MM.1S (cell line): ENCODE data around the gene NTRK1.

Experiments
- EZH2 ChIP-seq: fragments of 300-600 bp; sonication (generic); optimal IDR thresholded peaks from 2 replicates; pipeline ENCODE3; 2017; ENCODE audit warnings: low read depth, mild to moderate bottlenecking, antibody characterized with exemption, low read length, mixed read lengths
- EZH2phosphoT487 ChIP-seq: fragments of 300-600 bp; sonication (generic); IDR thresholded peaks from 2 replicates; pipeline ENCODE4 v1.6.1; 2018; ENCODE audit warnings: antibody characterized with exemption, low read length
- TF ChIP-seq, protein P1 (sequence below): fragments of 300-600 bp; sonication (generic); IDR thresholded peaks from 2 replicates; pipeline ENCODE4 v1.5.1; 2016; ENCODE audit warnings: antibody characterized with exemption, low read length, mixed read lengths

DNA sequence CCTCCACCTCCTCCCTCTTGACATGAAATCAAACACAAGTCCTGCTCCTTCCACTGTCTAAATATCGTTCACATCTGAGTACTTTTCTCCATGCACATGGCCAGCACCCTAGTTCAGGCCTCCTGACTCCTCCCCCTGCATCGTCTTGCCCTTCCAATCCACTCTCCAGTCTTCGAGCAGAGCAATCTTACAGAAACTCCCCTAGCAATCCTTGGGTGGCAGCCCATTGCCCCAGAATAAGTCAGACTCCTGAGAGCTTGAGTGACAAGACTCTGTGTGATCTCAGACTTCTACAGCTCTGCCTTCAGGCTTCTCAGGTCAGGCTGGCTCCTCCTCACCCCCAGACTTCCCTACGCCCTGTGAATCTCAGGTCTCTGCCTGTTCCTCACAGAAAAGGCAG, 49.5 kb upstream of the NTRK1 start:
- TF ChIP-seq, protein P1, sequence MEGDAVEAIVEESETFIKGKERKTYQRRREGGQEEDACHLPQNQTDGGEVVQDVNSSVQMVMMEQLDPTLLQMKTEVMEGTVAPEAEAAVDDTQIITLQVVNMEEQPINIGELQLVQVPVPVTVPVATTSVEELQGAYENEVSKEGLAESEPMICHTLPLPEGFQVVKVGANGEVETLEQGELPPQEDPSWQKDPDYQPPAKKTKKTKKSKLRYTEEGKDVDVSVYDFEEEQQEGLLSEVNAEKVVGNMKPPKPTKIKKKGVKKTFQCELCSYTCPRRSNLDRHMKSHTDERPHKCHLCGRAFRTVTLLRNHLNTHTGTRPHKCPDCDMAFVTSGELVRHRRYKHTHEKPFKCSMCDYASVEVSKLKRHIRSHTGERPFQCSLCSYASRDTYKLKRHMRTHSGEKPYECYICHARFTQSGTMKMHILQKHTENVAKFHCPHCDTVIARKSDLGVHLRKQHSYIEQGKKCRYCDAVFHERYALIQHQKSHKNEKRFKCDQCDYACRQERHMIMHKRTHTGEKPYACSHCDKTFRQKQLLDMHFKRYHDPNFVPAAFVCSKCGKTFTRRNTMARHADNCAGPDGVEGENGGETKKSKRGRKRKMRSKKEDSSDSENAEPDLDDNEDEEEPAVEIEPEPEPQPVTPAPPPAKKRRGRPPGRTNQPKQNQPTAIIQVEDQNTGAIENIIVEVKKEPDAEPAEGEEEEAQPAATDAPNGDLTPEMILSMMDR: no peak
- TF ChIP-seq EZH2: no peak
- no peak for TF ChIP-seq EZH2phosphoT487
